ENCODE measurements around the gene PKP3.

Gene PKP3

GRCh38 chr11:446891-447290 lies 52.9 kb downstream of the PKP3 start:
- DNase-seq (ENCODE audit: low read depth in 2 of 2): no peak

- peak; percentile 88 to 92 for DNase-seq (ENCODE audit: low read depth in 2 of 2)
These were observed 54.1 kb downstream of the PKP3 start for GRCh38 chr11:447923-448731.

GRCh38 chr11:449889-450808 lies 56.1 kb downstream of the PKP3 start, which contains the start of gene PTDSS2:
Gene PTDSS2 (plus strand): TSS chr11:450279. CDS start chr11:450456, 177 bp downstream.
- DNase-seq (ENCODE audit: low read depth in 2 of 2): peak; percentile 91 to 92

GRCh38 chr11:450809-451451 lies 56.9 kb downstream of the PKP3 start:
- peak; percentile 48 to 62 for DNase-seq (ENCODE audit: low read depth in 2 of 2)

- DNase-seq (ENCODE audit: low read depth in 2 of 2): no peak
These were observed 57.7 kb downstream of the PKP3 start for GRCh38 chr11:451738-452137.

- DNase-seq (ENCODE audit: low read depth in 2 of 2): no peak
These were observed 58.3 kb downstream of the PKP3 start for GRCh38 chr11:452203-452744.

GRCh38 chr11:452916-453527 lies 59.0 kb downstream of the PKP3 start:
- no peak for DNase-seq (ENCODE audit: low read depth in 2 of 2)

GRCh38 chr11:453564-453963 lies 59.6 kb downstream of the PKP3 start:
- DNase-seq (ENCODE audit: low read depth in 2 of 2): no peak

GRCh38 chr11:454043-454442 lies 60.0 kb downstream of the PKP3 start:
- DNase-seq (ENCODE audit: low read depth in 2 of 2): no peak
